HL-60 (cell line): Measurements from ENCODE around the gene PPBP.

Source experiments
- DNase-seq, 2 experiments: peaks; one replicate each; pipeline ENCODE4 v3.0.0-alpha.2; 2010 to 2020; ENCODE audit warnings: low read depth in 1 of 2, low spot score in 1 of 2
- H3K27ac ChIP-seq: fragments of 250-450 bp; sonication (Bioruptor Pico); replicated peaks from 2 replicates; pipeline ENCODE4 v1.5.1; 2020; ENCODE audit warnings: mild to moderate bottlenecking, moderate library complexity
- H3K27me3 ChIP-seq: fragments of 250-450 bp; sonication (Bioruptor Pico); 2 replicates; pipeline ENCODE4 v1.5.1; 2021; ENCODE audit warnings: mild to moderate bottlenecking, moderate library complexity; ENCODE audit not compliant: insufficient read depth, poor library complexity, severe bottlenecking
- H3K4me3 ChIP-seq: replicated peaks from 2 replicates; pipeline ENCODE4 v1.5.1; 2011; ENCODE audit warnings: mild to moderate bottlenecking, control low read depth, low read length; ENCODE audit not compliant: insufficient read depth
- GABPA ChIP-seq: IDR thresholded peaks from 2 replicates; pipeline ENCODE4 v1.6.1; 2012; ENCODE audit warnings: low read depth
- POLR2AphosphoS5 ChIP-seq: IDR thresholded peaks from 2 replicates; pipeline ENCODE4 v1.6.1; 2012; ENCODE audit warnings: low read depth
- SPI1 ChIP-seq: IDR thresholded peaks from 2 replicates; pipeline ENCODE4 v1.6.1; 2012; ENCODE audit warnings: low read depth, mild to moderate bottlenecking, borderline replicate concordance
- TF ChIP-seq, protein P1 (sequence below): IDR thresholded peaks from one replicate; pipeline ENCODE4 v1.5.1; 2011; ENCODE audit warnings: low read length, control low read depth, inconsistent platforms; ENCODE audit not compliant: insufficient read depth
- TF ChIP-seq, protein P2 (sequence below): IDR thresholded peaks from 2 replicates; pipeline ENCODE4 v1.6.1; 2012; ENCODE audit warnings: low read depth; ENCODE audit not compliant: insufficient replicate concordance

Gene PPBP

GRCh38 chr4:73974352-73974751 lies 13.6 kb downstream of the PPBP start:
- no peaks in the 10 kb centered on the region for H3K27me3 ChIP-seq
- TF ChIP-seq SPI1, result no peak
- TF ChIP-seq, protein P1, sequence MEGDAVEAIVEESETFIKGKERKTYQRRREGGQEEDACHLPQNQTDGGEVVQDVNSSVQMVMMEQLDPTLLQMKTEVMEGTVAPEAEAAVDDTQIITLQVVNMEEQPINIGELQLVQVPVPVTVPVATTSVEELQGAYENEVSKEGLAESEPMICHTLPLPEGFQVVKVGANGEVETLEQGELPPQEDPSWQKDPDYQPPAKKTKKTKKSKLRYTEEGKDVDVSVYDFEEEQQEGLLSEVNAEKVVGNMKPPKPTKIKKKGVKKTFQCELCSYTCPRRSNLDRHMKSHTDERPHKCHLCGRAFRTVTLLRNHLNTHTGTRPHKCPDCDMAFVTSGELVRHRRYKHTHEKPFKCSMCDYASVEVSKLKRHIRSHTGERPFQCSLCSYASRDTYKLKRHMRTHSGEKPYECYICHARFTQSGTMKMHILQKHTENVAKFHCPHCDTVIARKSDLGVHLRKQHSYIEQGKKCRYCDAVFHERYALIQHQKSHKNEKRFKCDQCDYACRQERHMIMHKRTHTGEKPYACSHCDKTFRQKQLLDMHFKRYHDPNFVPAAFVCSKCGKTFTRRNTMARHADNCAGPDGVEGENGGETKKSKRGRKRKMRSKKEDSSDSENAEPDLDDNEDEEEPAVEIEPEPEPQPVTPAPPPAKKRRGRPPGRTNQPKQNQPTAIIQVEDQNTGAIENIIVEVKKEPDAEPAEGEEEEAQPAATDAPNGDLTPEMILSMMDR, result no peak
- TF ChIP-seq GABPA, result no peak
- TF ChIP-seq, protein P2, sequence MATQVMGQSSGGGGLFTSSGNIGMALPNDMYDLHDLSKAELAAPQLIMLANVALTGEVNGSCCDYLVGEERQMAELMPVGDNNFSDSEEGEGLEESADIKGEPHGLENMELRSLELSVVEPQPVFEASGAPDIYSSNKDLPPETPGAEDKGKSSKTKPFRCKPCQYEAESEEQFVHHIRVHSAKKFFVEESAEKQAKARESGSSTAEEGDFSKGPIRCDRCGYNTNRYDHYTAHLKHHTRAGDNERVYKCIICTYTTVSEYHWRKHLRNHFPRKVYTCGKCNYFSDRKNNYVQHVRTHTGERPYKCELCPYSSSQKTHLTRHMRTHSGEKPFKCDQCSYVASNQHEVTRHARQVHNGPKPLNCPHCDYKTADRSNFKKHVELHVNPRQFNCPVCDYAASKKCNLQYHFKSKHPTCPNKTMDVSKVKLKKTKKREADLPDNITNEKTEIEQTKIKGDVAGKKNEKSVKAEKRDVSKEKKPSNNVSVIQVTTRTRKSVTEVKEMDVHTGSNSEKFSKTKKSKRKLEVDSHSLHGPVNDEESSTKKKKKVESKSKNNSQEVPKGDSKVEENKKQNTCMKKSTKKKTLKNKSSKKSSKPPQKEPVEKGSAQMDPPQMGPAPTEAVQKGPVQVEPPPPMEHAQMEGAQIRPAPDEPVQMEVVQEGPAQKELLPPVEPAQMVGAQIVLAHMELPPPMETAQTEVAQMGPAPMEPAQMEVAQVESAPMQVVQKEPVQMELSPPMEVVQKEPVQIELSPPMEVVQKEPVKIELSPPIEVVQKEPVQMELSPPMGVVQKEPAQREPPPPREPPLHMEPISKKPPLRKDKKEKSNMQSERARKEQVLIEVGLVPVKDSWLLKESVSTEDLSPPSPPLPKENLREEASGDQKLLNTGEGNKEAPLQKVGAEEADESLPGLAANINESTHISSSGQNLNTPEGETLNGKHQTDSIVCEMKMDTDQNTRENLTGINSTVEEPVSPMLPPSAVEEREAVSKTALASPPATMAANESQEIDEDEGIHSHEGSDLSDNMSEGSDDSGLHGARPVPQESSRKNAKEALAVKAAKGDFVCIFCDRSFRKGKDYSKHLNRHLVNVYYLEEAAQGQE, result no peak
- no peak for TF ChIP-seq POLR2AphosphoS5
- H3K27ac ChIP-seq, result no peak overlapping the region
- H3K4me3 ChIP-seq, result no peak overlapping the region
- no peak for DNase-seq

- Histone ChIP-seq H3K27ac (no peak overlapping the region), H3K27me3 (no peaks in the 10 kb centered on the region), H3K4me3 (no peak overlapping the region)
- TF ChIP-seq SPI1 (no peak), POLR2AphosphoS5 (no peak), GABPA (no peak)
- TF ChIP-seq, protein P2, result no peak
- TF ChIP-seq, protein P1, result no peak
- DNase-seq, result no peak
Measured at GRCh38 chr4:73970945-73971344, 17.0 kb downstream of the PPBP start.

- Histone ChIP-seq H3K27me3 (no peaks in the 10 kb centered on the region), H3K4me3 (no peak overlapping the region), H3K27ac (no peak overlapping the region)
- DNase-seq, result no peak
- TF ChIP-seq SPI1, result no peak
- TF ChIP-seq GABPA, result no peak
- TF ChIP-seq, protein P2, result no peak
- no peak for TF ChIP-seq POLR2AphosphoS5
- TF ChIP-seq, protein P1, result no peak
Measured at GRCh38 chr4:73970011-73970410, 18.0 kb downstream of the PPBP start.
